HG03558 (cell line): Measurements from ENCODE around the gene CHD5.

Experiments used
- ATAC-seq: cut with Tn5 transposase; IDR thresholded peaks from one replicate; pipeline ENCODE4 v1.9.1; 2021; ENCODE audit warnings: moderate number of reproducible peaks; ENCODE audit not compliant: unreplicated experiment; ENCODE audit errors: extremely low read depth

CHD5 gene

DNA sequence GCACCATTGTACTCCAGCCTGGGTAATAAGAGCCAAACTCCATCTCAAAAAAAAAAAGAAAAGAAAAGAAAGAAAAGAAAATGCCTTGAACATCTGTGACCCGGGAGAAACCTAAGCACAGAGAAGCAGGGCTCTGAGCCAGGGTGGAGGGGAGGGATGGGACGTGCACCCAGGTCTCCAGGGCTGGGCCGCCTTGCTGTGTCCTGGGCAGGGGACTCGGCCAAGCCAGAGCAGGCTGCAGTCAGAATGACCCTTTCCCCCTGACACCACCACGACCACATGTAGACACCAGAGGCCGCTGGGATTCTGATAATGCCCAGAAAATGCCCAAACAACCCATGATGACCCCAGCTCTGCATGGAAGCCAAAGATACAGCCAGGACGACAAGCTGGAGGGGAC is 17.8 kb downstream of the CHD5 start:
- no peak for ATAC-seq

DNA sequence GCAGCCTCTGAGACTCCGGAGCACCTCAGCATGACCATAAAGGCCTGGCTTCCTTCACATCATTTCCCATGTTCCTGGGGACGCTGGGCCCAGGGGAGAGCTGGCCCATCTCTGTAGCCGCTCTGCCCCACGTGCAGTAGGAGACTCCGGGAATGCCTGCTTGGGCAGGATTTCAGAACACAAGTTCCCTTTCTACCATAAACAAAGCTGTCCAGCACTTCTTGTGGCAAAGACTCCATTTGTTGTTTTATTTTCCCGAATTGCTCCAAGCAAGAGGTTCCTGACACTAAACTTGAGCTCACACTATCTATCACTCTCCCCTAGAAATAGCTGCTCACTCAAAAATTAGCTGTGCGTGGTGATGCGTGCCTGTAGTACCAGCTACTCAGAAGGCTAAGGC is 21.9 kb downstream of the CHD5 start:
- no peak for ATAC-seq

GRCh38 chr1:6157528-6158174 is 22.5 kb downstream of the CHD5 start:
- ATAC-seq: no peak

GRCh38 chr1:6157132-6157527 is 23.0 kb downstream of the CHD5 start:
- ATAC-seq: no peak

- ATAC-seq: no peak
Measured at GRCh38 chr1:6154525-6155319, 25.4 kb downstream of the CHD5 start.

DNA sequence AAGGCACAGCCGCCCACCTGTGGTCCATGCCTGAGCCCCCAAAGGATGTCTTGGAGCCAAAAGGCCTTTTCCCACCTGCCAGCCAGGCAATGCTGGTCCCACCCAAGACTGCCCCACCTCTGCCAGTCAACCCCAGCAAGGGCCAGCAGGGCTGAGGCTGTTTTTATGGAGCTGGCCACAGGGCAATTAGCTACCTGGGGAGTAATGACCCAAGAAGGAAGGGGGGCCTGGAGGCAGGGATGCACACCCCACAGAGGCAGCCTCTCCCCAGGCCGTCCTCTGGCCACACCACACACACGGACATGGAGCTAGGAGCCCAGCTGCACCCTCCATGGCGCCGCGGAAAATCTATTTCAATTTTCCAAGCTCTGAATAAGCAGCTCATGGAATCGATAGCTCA is 27.2 kb downstream of the CHD5 start:
- ATAC-seq: no peak

DNA sequence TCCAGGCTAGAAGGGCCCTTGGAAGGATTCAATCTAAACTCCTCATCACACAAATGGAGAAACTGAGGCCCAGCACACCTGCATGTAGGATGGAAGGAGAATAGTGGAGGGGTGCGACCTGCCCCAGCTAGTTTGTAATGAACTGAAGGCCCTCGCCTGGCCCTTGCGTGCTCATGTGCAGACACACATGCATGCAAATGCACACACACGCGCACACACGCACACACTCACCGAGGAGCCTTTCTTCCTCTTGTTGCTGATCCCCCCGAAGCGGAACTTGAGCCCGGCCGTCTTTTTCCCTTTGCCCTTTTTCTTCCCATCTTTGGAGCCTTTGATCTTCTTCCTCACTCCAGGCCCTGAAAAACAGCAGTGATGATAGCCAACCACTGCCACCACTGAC is 27.9 kb downstream of the CHD5 start:
- ATAC-seq: no peak

- ATAC-seq: no peak
Measured at GRCh38 chr1:6151291-6151822, 28.8 kb downstream of the CHD5 start.

DNA sequence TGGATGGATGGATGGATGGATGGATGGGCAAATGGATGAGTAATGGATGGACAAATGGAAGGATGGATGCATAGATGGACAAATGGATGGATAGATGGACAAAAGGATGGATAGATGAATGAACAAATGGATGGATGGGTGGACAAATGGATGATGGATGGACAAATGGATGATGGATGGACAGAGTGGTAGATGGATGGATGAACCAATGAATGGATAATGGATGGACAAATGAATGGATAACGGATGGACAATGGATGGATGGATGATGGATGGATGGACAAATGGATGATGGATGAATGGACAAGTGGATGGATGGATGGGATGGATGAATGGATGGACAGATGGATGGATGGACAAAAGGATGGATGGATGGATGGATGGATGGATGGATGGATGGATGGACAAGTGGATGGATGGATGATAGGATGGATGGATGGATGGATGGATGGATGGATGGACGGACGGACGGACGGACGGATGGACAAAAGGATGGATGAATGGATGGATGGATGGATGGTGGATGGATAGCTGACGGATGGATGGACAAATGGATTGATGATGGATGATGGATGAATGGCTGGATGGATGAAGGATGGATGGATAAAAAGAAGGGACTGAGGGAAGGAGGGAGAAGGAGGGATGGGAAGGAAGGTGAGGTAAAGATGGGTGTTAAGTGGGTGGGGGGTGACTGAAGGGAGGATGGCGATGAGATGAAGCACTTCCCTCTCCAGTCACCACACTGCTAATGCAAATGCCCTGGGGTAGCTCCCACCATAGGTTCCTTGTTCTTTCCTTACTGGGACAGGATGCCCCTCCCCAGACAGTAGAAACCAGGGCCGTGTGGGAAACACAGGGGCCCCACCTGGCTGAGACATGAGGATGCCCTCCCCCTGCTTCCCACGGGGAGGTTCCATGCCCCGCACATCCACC is 29.8 kb downstream of the CHD5 start:
- ATAC-seq: no peak

DNA sequence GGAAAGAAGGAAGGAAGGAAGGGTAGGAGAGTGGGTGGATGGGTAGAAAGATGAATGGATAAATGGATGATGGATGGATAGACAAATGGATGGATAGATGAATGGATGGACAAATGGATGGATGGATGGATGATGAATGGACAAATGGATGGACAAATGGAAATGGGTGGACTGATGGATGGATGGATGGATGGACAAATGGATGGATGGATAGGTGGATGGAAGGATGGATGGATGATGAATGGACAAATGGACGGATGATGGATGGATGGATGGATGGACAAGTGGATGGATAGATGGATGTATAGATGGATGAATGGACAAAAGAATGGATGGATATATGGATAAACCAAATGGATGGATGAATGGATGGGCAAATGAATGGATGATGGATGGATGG is 30.5 kb downstream of the CHD5 start:
- ATAC-seq: no peak

- ATAC-seq: no peak
Measured at GRCh38 chr1:6148497-6149241, 31.5 kb downstream of the CHD5 start.

DNA sequence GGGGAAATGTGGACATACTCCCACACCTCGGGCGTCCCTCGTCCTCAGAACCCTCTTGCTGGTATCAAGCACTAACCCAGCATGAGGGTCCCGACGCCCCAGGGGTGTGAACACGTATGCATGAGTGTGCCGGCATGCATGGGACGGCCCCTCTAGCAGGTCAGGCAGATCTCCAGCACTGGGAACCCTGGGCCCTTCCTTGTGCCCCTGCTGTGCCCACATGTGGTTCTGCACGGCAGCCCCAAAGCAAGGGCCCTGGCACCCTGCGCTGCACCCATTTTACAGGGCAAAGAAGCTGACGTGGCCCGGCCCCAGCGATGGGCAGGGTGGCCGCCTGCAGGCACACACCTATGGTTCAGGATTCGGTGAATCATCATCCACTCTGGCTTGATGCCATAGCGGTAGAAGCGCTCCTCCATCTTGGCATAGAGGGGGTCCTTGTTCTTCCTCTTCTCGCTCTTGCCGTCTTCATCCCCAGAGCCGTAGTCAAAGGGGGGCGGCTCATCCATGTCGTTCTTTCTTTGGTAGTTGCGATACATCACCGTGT is 34.2 kb downstream of the CHD5 start:
- ATAC-seq: no peak

DNA sequence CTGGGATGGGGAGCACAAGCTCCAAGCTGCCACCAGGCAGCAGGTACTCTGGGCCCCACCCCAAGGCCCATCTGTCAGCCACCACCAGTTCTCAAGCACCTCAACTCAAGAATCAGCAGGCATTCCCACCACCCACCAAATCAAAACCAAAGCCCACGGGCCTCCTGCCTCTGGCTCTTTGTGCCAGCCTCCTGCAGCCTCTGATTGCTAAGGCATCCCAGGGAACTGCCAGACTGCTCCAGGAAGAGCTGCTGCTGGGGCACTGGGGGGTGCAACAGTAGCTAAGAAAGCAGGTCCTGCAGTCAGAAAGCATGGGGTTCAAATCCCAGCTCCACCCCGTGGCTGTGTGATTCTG is 34.7 kb downstream of the CHD5 start:
- ATAC-seq: no peak

- no peak for ATAC-seq
Measured at GRCh38 chr1:6144647-6145395, 35.3 kb downstream of the CHD5 start.

DNA sequence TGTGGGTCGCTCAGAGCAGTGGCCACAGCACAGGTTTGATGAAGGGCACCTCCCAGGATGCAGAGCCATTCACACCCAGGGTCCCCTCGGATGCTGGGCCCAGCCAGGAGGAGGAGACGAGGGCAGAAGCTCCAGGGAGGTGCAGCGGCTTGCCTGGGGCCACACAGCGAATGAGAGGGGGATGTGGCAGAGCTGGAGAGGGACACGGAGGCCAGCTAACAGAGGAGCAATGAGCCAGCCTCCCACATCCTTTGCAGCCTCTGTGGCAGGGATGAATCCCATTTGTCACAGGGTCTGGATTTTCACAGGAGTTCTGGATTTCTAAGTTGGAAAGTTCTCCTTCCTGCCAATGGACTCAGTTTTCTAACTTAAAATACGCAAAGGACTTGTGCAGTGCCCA is 35.9 kb downstream of the CHD5 start:
- ATAC-seq: no peak

DNA sequence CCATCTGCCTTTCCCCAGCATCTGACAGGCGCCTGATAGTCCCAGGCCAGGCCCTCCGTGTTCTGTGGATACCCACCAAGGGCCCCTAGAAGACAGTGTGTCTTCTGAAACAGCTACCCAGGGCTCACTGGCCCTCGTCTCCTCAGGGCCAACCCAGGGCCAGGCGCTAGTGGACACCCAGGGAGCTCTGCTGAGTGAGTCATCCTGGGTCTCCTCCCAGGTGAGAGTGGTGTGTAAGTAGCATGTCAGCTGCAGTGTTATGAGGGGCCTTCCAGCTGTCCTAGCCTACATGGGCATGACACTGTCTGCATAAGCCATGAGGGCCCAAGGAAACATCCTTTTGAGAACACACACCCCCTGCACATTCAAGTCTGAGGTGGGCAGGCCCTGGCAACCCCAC is 36.7 kb downstream of the CHD5 start:
- no peak for ATAC-seq

DNA sequence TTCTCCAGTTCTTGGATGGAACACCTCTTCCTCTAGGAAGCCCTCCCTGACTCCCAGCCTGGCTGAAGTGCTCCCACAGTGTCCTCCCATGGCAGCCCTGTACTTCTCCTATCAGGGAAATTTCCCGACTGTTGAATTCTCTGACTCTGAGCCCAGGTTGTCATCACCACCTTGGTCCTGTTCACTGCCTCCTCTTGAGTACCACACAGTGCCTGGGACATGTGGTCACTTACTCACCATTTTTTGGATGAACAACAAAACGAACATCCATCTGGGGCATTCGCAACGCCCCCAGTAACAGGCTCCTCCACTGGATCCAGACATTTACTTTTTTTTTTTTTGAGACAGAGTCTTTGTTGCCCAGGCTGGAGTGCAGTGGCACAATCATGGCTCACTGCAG is 37.4 kb downstream of the CHD5 start:
- no peak for ATAC-seq

DNA sequence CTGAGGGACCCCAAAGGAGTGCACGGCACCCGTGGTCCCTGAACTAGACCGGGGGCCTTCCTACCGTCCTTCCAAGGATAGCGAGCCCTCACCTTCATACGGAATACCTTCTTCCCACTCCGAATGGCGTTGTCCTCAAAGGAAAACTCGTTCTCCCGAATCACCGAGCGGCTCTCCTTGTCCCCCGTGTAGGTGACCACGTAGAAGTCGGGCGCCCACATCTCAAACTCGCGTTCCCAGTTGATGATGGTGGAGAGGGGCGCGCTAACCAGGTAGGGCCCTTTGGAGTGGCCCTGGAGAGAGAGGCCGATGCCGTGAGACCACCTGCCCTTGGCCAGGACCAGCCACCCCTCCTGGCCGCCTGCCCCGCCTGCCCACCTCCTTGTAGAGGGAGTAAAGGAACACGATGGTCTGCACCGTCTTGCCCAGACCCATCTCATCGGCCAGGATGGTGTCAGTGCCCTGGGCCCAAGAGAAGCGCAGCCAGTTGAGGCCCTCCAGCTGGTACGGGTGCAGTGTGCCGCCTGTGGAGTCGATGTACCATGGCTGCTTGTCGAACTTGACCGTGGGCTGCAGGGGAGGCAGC is 38.0 kb downstream of the CHD5 start:
- ATAC-seq: no peak

GRCh38 chr1:6141592-6141991 is 38.5 kb downstream of the CHD5 start:
- no peak for ATAC-seq
